GM18520 (cell line): ENCODE data around the gene SINHCAF.
"Not testable (repeated sequence)": the region's sequence is repeated elsewhere in the genome, so short reads cannot be mapped to it uniquely, and the experiment has no call there.

Experiments used
- ATAC-seq: cut with Tn5 transposase; IDR thresholded peaks from one replicate; pipeline ENCODE4 v1.9.1; 2021; ENCODE audit not compliant: unreplicated experiment

Gene SINHCAF

GRCh38 chr12:31272607-31273225 lies 53.2 kb downstream of the SINHCAF start:
- ATAC-seq, result no peak

- no peak for ATAC-seq
These were observed 58.0 kb downstream of the SINHCAF start for GRCh38 chr12:31267966-31268365.

- no peak for ATAC-seq
These were observed 60.2 kb downstream of the SINHCAF start for GRCh38 chr12:31265722-31266121.

GRCh38 chr12:31263661-31264060 lies 62.3 kb downstream of the SINHCAF start:
- ATAC-seq, result no peak

- ATAC-seq, result no peak
These were observed 64.2 kb downstream of the SINHCAF start for GRCh38 chr12:31261744-31262143.

GRCh38 chr12:31260840-31261239 lies 65.1 kb downstream of the SINHCAF start:
- no peak for ATAC-seq

GRCh38 chr12:31259136-31259886 lies 66.6 kb downstream of the SINHCAF start:
- no peak for ATAC-seq

GRCh38 chr12:31257784-31258183 lies 68.2 kb downstream of the SINHCAF start:
- ATAC-seq, result no peak

- not testable (repeated sequence) for ATAC-seq
These were observed 74.0 kb downstream of the SINHCAF start for GRCh38 chr12:31251707-31252611.

GRCh38 chr12:31250179-31250578 lies 75.8 kb downstream of the SINHCAF start:
- no peak for ATAC-seq

- ATAC-seq, result no peak
These were observed 76.6 kb downstream of the SINHCAF start for GRCh38 chr12:31249356-31249755.

GRCh38 chr12:31248815-31249214 lies 77.1 kb downstream of the SINHCAF start:
- no peak for ATAC-seq

- ATAC-seq, result no peak
These were observed 77.6 kb downstream of the SINHCAF start for GRCh38 chr12:31248337-31248736.

- ATAC-seq, result no peak
These were observed 79.5 kb downstream of the SINHCAF start for GRCh38 chr12:31246470-31246850.

GRCh38 chr12:31245822-31246469 lies 80.0 kb downstream of the SINHCAF start:
- ATAC-seq, result no peak

GRCh38 chr12:31242418-31242817 lies 83.5 kb downstream of the SINHCAF start:
- not testable (repeated sequence) for ATAC-seq

- peak; percentile 66 for ATAC-seq
These were observed 87.1 kb downstream of the SINHCAF start for GRCh38 chr12:31238764-31239387.

GRCh38 chr12:31238333-31238732 lies 87.6 kb downstream of the SINHCAF start:
- not testable (repeated sequence) for ATAC-seq

- ATAC-seq, result no peak
These were observed 88.8 kb downstream of the SINHCAF start for GRCh38 chr12:31236998-31237637.

GRCh38 chr12:31235868-31236395 lies 90.0 kb downstream of the SINHCAF start:
- no peak for ATAC-seq
